Karpas-422 (cell line): ENCODE results near the gene KRT14. TPM values are rescaled to one million over a fixed set of nuclear protein-coding genes. Genes with fewer than 3 reads are reported as not detected.
"Not testable (repeated sequence)": the region's sequence is repeated elsewhere in the genome, so short reads cannot be mapped to it uniquely, and the experiment has no call there.

Source experiments
- DNase-seq: peaks from one replicate; pipeline ENCODE4 v3.0.0-alpha.2; 2015
- H2AFZ ChIP-seq: fragments of 200-600 bp; sonication (generic); 2 replicates; pipeline ENCODE4 v1.6.1; 2014; ENCODE audit warnings: antibody characterized with exemption, low read length, mixed read lengths
- H3K27ac ChIP-seq: fragments of 200-600 bp; sonication (generic); 2 replicates; pipeline ENCODE4 v1.5.1; 2014; ENCODE audit warnings: mild to moderate bottlenecking, low read length, moderate library complexity
- H3K27me3 ChIP-seq: fragments of 200-600 bp; sonication (generic); 2 replicates; pipeline ENCODE4 v1.6.1; 2014; ENCODE audit warnings: low read length, mixed read lengths
- H3K36me3 ChIP-seq: fragments of 200-600 bp; sonication (generic); 2 replicates; pipeline ENCODE4 v1.6.1; 2014; ENCODE audit warnings: low read length, mixed read lengths; ENCODE audit not compliant: insufficient read depth
- H3K4me1 ChIP-seq: fragments of 200-600 bp; sonication (generic); 2 replicates; pipeline ENCODE4 v1.6.1; 2014; ENCODE audit warnings: mild to moderate bottlenecking, low read length, mixed read lengths
- H3K4me2 ChIP-seq: fragments of 200-600 bp; sonication (generic); 2 replicates; pipeline ENCODE4 v1.6.1; 2014; ENCODE audit warnings: low read length, low read depth, mild to moderate bottlenecking; ENCODE audit not compliant: poor library complexity, severe bottlenecking
- H3K4me3 ChIP-seq: fragments of 200-600 bp; sonication (generic); 2 replicates; pipeline ENCODE4 v1.5.1; 2014; ENCODE audit warnings: mild to moderate bottlenecking, antibody characterized with exemption, low read length, mixed read lengths
- H3K79me2 ChIP-seq: fragments of 200-600 bp; sonication (generic); 2 replicates; pipeline ENCODE4 v1.6.1; 2014; ENCODE audit warnings: mild to moderate bottlenecking, low read length, mixed read lengths
- H3K9ac ChIP-seq: fragments of 200-600 bp; sonication (generic); 2 replicates; pipeline ENCODE4 v1.6.0; 2014; ENCODE audit warnings: low read length
- H3K9me2 ChIP-seq: fragments of 200-600 bp; sonication (generic), shearing (Covaris generic); replicated peaks from 2 replicates; pipeline ENCODE4 v1.6.0; 2014; ENCODE audit warnings: mild to moderate bottlenecking, low read length, moderate library complexity; ENCODE audit not compliant: insufficient read depth
- H3K9me3 ChIP-seq: fragments of 300-700, 200-600 bp; sonication (generic); 2 replicates; pipeline ENCODE4 v1.6.1; 2014; ENCODE audit warnings: low read length, mixed read lengths
- H4K20me1 ChIP-seq: fragments of 200-600 bp; sonication (generic); 2 replicates; pipeline ENCODE4 v1.6.1; 2014; ENCODE audit warnings: mild to moderate bottlenecking, antibody characterized with exemption, low read length, low read depth; ENCODE audit not compliant: insufficient read depth
- total RNA-seq: library from RNA; depleted of rRNA; stranded (reverse); fragments of >200 nt; shearing (Covaris generic); gene quantifications from 2 replicates; pipeline ENCODE4 v1.2.3, GENCODE V29; 2014; ENCODE audit warnings: low replicate concordance

Gene KRT14
- total RNA-seq, 1 experiment from 2014 or later = not detected

- H3K9me3 ChIP-seq = no peaks in the 10 kb centered on the region
- H3K4me3 ChIP-seq = no peak overlapping the region
- H3K4me2 ChIP-seq = no peak overlapping the region
- H3K9me2 ChIP-seq = no peaks in the 10 kb centered on the region
- H3K9ac ChIP-seq = no peak overlapping the region
- no peak overlapping the region for H3K27ac ChIP-seq
- no peaks in the 10 kb centered on the region for H3K79me2 ChIP-seq
- no peaks in the 10 kb centered on the region for H4K20me1 ChIP-seq
- no peaks in the 10 kb centered on the region for H3K36me3 ChIP-seq
- no peak for DNase-seq
- no peak overlapping the region for H2AFZ ChIP-seq
- H3K4me1 ChIP-seq = no peaks in the 10 kb centered on the region
- H3K27me3 ChIP-seq = no peaks in the 10 kb centered on the region
These were observed 26.8 kb upstream of the KRT14 start for GRCh38 chr17:41613277-41614082.

GRCh38 chr17:41612376-41613160 lies 25.9 kb upstream of the KRT14 start, which contains the start of gene KRT16:
Gene KRT16 (minus strand): TSS chr17:41612767. CDS start chr17:41612688, 79 bp downstream.
- H3K4me1 ChIP-seq, H2AFZ ChIP-seq, H3K27me3 ChIP-seq, H4K20me1 ChIP-seq, H3K9me3 ChIP-seq, DNase-seq, H3K36me3 ChIP-seq, H3K4me2 ChIP-seq, H3K9me2 ChIP-seq, H3K4me3 ChIP-seq, H3K79me2 ChIP-seq, H3K27ac ChIP-seq, H3K9ac ChIP-seq: not testable (repeated sequence)

- Histone ChIP-seq H3K4me3 (no peak overlapping the region), H2AFZ (no peak overlapping the region), H3K27me3 (no peaks in the 10 kb centered on the region), H3K36me3 (no peaks in the 10 kb centered on the region), H4K20me1 (no peaks in the 10 kb centered on the region), H3K4me1 (no peaks in the 10 kb centered on the region), H3K4me2 (no peak overlapping the region), H3K9me3 (no peaks in the 10 kb centered on the region), H3K9ac (no peak overlapping the region), H3K79me2 (no peaks in the 10 kb centered on the region), H3K27ac (no peak overlapping the region), H3K9me2 (no peaks in the 10 kb centered on the region)
- DNase-seq = no peak
These were observed 24.4 kb upstream of the KRT14 start for GRCh38 chr17:41610965-41611640.

- H3K27me3 ChIP-seq, H3K36me3 ChIP-seq, H3K9ac ChIP-seq, H3K27ac ChIP-seq, H4K20me1 ChIP-seq, H3K4me1 ChIP-seq, DNase-seq, H2AFZ ChIP-seq, H3K4me2 ChIP-seq, H3K9me3 ChIP-seq, H3K9me2 ChIP-seq, H3K4me3 ChIP-seq, H3K79me2 ChIP-seq: not testable (repeated sequence)
These were observed 23.4 kb upstream of the KRT14 start for GRCh38 chr17:41610061-41610517.

- not testable (repeated sequence) for H3K36me3 ChIP-seq, H3K9ac ChIP-seq, H3K27ac ChIP-seq, H3K27me3 ChIP-seq, H3K4me3 ChIP-seq, H3K9me3 ChIP-seq, H4K20me1 ChIP-seq, H3K79me2 ChIP-seq, DNase-seq, H2AFZ ChIP-seq, H3K4me1 ChIP-seq, H3K9me2 ChIP-seq, H3K4me2 ChIP-seq
These were observed 20.2 kb upstream of the KRT14 start for GRCh38 chr17:41606930-41607329.

- Histone ChIP-seq H3K36me3 (no peaks in the 10 kb centered on the region), H3K9me2 (no peaks in the 10 kb centered on the region), H3K4me1 (no peaks in the 10 kb centered on the region), H3K27me3 (no peaks in the 10 kb centered on the region), H3K4me3 (no peak overlapping the region), H2AFZ (no peak overlapping the region), H3K9ac (no peak overlapping the region), H3K79me2 (no peaks in the 10 kb centered on the region), H3K27ac (no peak overlapping the region), H3K9me3 (no peaks in the 10 kb centered on the region), H4K20me1 (no peaks in the 10 kb centered on the region), H3K4me2 (no peak overlapping the region)
- DNase-seq = no peak
These were observed 15.8 kb upstream of the KRT14 start for GRCh38 chr17:41602524-41602923.

GRCh38 chr17:41600318-41600717 lies 13.6 kb upstream of the KRT14 start:
- no peak for DNase-seq
- no peak overlapping the region for H3K4me3 ChIP-seq
- H3K4me2 ChIP-seq = no peak overlapping the region
- no peaks in the 10 kb centered on the region for H3K79me2 ChIP-seq
- no peaks in the 10 kb centered on the region for H3K4me1 ChIP-seq
- H4K20me1 ChIP-seq = no peaks in the 10 kb centered on the region
- H3K9me2 ChIP-seq = no peaks in the 10 kb centered on the region
- H3K9me3 ChIP-seq = no peaks in the 10 kb centered on the region
- H3K27ac ChIP-seq = no peak overlapping the region
- H3K27me3 ChIP-seq = no peaks in the 10 kb centered on the region
- no peak overlapping the region for H3K9ac ChIP-seq
- H3K36me3 ChIP-seq = no peaks in the 10 kb centered on the region
- no peak overlapping the region for H2AFZ ChIP-seq

- Histone ChIP-seq H3K4me2 (no peak overlapping the region), H3K36me3 (no peaks in the 10 kb centered on the region), H3K79me2 (no peaks in the 10 kb centered on the region), H3K4me3 (no peak overlapping the region), H3K9me2 (no peaks in the 10 kb centered on the region), H3K27ac (no peak overlapping the region), H3K9ac (no peak overlapping the region), H2AFZ (no peak overlapping the region), H3K9me3 (no peaks in the 10 kb centered on the region), H3K27me3 (no peaks in the 10 kb centered on the region), H3K4me1 (no peaks in the 10 kb centered on the region), H4K20me1 (no peaks in the 10 kb centered on the region)
- DNase-seq = no peak
These were observed 13.0 kb upstream of the KRT14 start for GRCh38 chr17:41599680-41600079.
